Measurements from ENCODE around the gene ARMH3.
"Not testable (repeated sequence)": the region's sequence is repeated elsewhere in the genome, so short reads cannot be mapped to it uniquely, and the experiment has no call there.

The ARMH3 gene

GRCh38 chr10:102001435-102002068 lies 54.4 kb downstream of the ARMH3 start:
- in situ Hi-C loops (cut with HindIII; ENCODE audit: low pct_ligation_motif_present, low pct_unique_long_range_greater_than_20kb, low sequenced_read_pairs), result no loop called here
- no peak for DNase-seq

- DNase-seq, result no peak
- in situ Hi-C loops (cut with HindIII; ENCODE audit: low pct_ligation_motif_present, low pct_unique_long_range_greater_than_20kb, low sequenced_read_pairs), result no loop called here
Observed at GRCh38 chr10:101997803-101998202, 58.2 kb downstream of the ARMH3 start.

GRCh38 chr10:101995451-101996063 lies 60.4 kb downstream of the ARMH3 start:
- in situ Hi-C loops (cut with HindIII; ENCODE audit: low pct_ligation_motif_present, low pct_unique_long_range_greater_than_20kb, low sequenced_read_pairs), result no loop called here
- no peak for DNase-seq

GRCh38 chr10:101993651-101994200 lies 62.2 kb downstream of the ARMH3 start:
- DNase-seq, result no peak

GRCh38 chr10:101993221-101993620 lies 62.8 kb downstream of the ARMH3 start:
- in situ Hi-C loops (cut with HindIII; ENCODE audit: low pct_ligation_motif_present, low pct_unique_long_range_greater_than_20kb, low sequenced_read_pairs), result no loop called here

More at GRCh38 chr10:101993651-101994200, 62.2 kb downstream of the ARMH3 start:
- in situ Hi-C loops (cut with HindIII; ENCODE audit: low pct_ligation_motif_present, low pct_unique_long_range_greater_than_20kb, low sequenced_read_pairs), result no loop called here

GRCh38 chr10:101987136-101987535 lies 68.8 kb downstream of the ARMH3 start:
- in situ Hi-C loops (cut with HindIII; ENCODE audit: low pct_ligation_motif_present, low pct_unique_long_range_greater_than_20kb, low sequenced_read_pairs), result no loop called here
- DNase-seq, result no peak

More at GRCh38 chr10:101993221-101993620, 62.8 kb downstream of the ARMH3 start:
- DNase-seq, result no peak

GRCh38 chr10:101986624-101986971 lies 69.4 kb downstream of the ARMH3 start:
- in situ Hi-C loops (cut with HindIII; ENCODE audit: low pct_ligation_motif_present, low pct_unique_long_range_greater_than_20kb, low sequenced_read_pairs), result no loop called here
- DNase-seq, result no peak

GRCh38 chr10:101980677-101981076 lies 75.3 kb downstream of the ARMH3 start:
- DNase-seq; in situ Hi-C loops (cut with HindIII; ENCODE audit: low pct_ligation_motif_present, low pct_unique_long_range_greater_than_20kb, low sequenced_read_pairs): not testable (repeated sequence)

GRCh38 chr10:101974091-101974971 lies 81.6 kb downstream of the ARMH3 start:
- DNase-seq, result no peak
- in situ Hi-C loops (cut with HindIII; ENCODE audit: low pct_ligation_motif_present, low pct_unique_long_range_greater_than_20kb, low sequenced_read_pairs), result no loop called here

- in situ Hi-C loops (cut with HindIII; ENCODE audit: low pct_ligation_motif_present, low pct_unique_long_range_greater_than_20kb, low sequenced_read_pairs), result no loop called here
- DNase-seq, result no peak
Observed at GRCh38 chr10:101972761-101973160, 83.2 kb downstream of the ARMH3 start.

- in situ Hi-C loops (cut with HindIII; ENCODE audit: low pct_ligation_motif_present, low pct_unique_long_range_greater_than_20kb, low sequenced_read_pairs), result no loop called here
- no peak for DNase-seq
Observed at GRCh38 chr10:101969412-101969922, 86.5 kb downstream of the ARMH3 start.

GRCh38 chr10:101968940-101969321 lies 87.0 kb downstream of the ARMH3 start:
- in situ Hi-C loops (cut with HindIII; ENCODE audit: low pct_ligation_motif_present, low pct_unique_long_range_greater_than_20kb, low sequenced_read_pairs), result no loop called here
- DNase-seq, result no peak

GRCh38 chr10:101968286-101968939 lies 87.6 kb downstream of the ARMH3 start:
- DNase-seq, result no peak
- in situ Hi-C loops (cut with HindIII; ENCODE audit: low pct_ligation_motif_present, low pct_unique_long_range_greater_than_20kb, low sequenced_read_pairs), result no loop called here

GRCh38 chr10:101967713-101968112 lies 88.3 kb downstream of the ARMH3 start:
- in situ Hi-C loops (cut with HindIII; ENCODE audit: low pct_ligation_motif_present, low pct_unique_long_range_greater_than_20kb, low sequenced_read_pairs), result no loop called here
- DNase-seq, result no peak

- in situ Hi-C loops (cut with HindIII; ENCODE audit: low pct_ligation_motif_present, low pct_unique_long_range_greater_than_20kb, low sequenced_read_pairs), result no loop called here
- DNase-seq, result no peak
Observed at GRCh38 chr10:101967119-101967518, 88.9 kb downstream of the ARMH3 start.

- in situ Hi-C loops (cut with HindIII; ENCODE audit: low pct_ligation_motif_present, low pct_unique_long_range_greater_than_20kb, low sequenced_read_pairs), result no loop called here
- no peak for DNase-seq
Observed at GRCh38 chr10:101965075-101965765, 90.8 kb downstream of the ARMH3 start.

GRCh38 chr10:101961591-101962498 lies 94.1 kb downstream of the ARMH3 start:
- no peak for DNase-seq
- in situ Hi-C loops (cut with HindIII; ENCODE audit: low pct_ligation_motif_present, low pct_unique_long_range_greater_than_20kb, low sequenced_read_pairs), result no loop called here
